Measurements from ENCODE around the gene SLC4A8. TPM values are rescaled to one million over a fixed set of nuclear protein-coding genes. Genes with fewer than 3 reads are reported as not detected.

The SLC4A8 gene
- total and polyA plus RNA-seq, 7 donors = under 0.01 to 3.0 (median 0.71) TPM

GRCh38 chr12:51386351-51386750 is 38.3 kb upstream of the SLC4A8 start:
- no peaks in the 10 kb centered on the region for H3K36me3 ChIP-seq
- H3K27me3 ChIP-seq = peaks cover 5 to 11% (median 9%) of the 10 kb centered on the region in 3 donors
- no peak overlapping the region for H3K4me3 ChIP-seq
- DNase-seq = no peak
- H3K9me3 ChIP-seq = no peaks in the 10 kb centered on the region
- intact Hi-C loops (cut with DNase I) = no loop called here
- WGBS, 2 donors = 57 to 70% methylated on average over 4 of the region's 4 CpGs
- peaks cover 0 to 15% (median 10%) of the 10 kb centered on the region in 4 donors for H3K4me1 ChIP-seq
- no peak overlapping the region for H3K27ac ChIP-seq
- TF ChIP-seq, protein P1, sequence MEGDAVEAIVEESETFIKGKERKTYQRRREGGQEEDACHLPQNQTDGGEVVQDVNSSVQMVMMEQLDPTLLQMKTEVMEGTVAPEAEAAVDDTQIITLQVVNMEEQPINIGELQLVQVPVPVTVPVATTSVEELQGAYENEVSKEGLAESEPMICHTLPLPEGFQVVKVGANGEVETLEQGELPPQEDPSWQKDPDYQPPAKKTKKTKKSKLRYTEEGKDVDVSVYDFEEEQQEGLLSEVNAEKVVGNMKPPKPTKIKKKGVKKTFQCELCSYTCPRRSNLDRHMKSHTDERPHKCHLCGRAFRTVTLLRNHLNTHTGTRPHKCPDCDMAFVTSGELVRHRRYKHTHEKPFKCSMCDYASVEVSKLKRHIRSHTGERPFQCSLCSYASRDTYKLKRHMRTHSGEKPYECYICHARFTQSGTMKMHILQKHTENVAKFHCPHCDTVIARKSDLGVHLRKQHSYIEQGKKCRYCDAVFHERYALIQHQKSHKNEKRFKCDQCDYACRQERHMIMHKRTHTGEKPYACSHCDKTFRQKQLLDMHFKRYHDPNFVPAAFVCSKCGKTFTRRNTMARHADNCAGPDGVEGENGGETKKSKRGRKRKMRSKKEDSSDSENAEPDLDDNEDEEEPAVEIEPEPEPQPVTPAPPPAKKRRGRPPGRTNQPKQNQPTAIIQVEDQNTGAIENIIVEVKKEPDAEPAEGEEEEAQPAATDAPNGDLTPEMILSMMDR (IDR thresholded peaks at IDR 0.05) = no peak
- TF ChIP-seq POLR2A (IDR thresholded peaks at IDR 0.05) = no peak
- no peak for TF ChIP-seq POLR2AphosphoS5 (IDR thresholded peaks at IDR 0.05)
- TF ChIP-seq EP300 (IDR thresholded peaks at IDR 0.05) = no peak

- Histone ChIP-seq H3K9me3 (no peaks in the 10 kb centered on the region), H3K36me3 (no peaks in the 10 kb centered on the region), H3K27me3 (peaks cover 12 to 30% (median 17%) of the 10 kb centered on the region in 3 donors), H3K4me1 (peaks cover 0 to 17% (median 14%) of the 10 kb centered on the region in 4 donors), H3K4me3 (no peak overlapping the region), H3K27ac (no peak overlapping the region)
- DNase-seq = peak; percentile 74
- 66 to 79% methylated on average over 10 of the region's 10 CpGs for WGBS, 2 donors
- TF ChIP-seq, protein P1 (IDR thresholded peaks at IDR 0.05) = no peak
- TF ChIP-seq POLR2AphosphoS5 (IDR thresholded peaks at IDR 0.05) = no peak
- TF ChIP-seq POLR2A (IDR thresholded peaks at IDR 0.05) = no peak
- no peak for TF ChIP-seq EP300 (IDR thresholded peaks at IDR 0.05)
- intact Hi-C loops (cut with DNase I) = no loop called here
These were observed 36.4 kb upstream of the SLC4A8 start for GRCh38 chr12:51388069-51388799.

GRCh38 chr12:51388846-51389245 is 35.8 kb upstream of the SLC4A8 start:
- Histone ChIP-seq H3K4me3 (no peak overlapping the region), H3K27me3 (peaks cover 12 to 31% (median 17%) of the 10 kb centered on the region in 3 donors), H3K9me3 (no peaks in the 10 kb centered on the region), H3K4me1 (peaks cover 0 to 17% (median 14%) of the 10 kb centered on the region in 4 donors), H3K36me3 (no peaks in the 10 kb centered on the region), H3K27ac (no peak overlapping the region)
- DNase-seq = no peak
- no peak for TF ChIP-seq POLR2AphosphoS5 (IDR thresholded peaks at IDR 0.05)
- intact Hi-C loops (cut with DNase I) = no loop called here
- WGBS, 2 donors = 80 to 86% methylated on average over 5 of the region's 5 CpGs

DNA sequence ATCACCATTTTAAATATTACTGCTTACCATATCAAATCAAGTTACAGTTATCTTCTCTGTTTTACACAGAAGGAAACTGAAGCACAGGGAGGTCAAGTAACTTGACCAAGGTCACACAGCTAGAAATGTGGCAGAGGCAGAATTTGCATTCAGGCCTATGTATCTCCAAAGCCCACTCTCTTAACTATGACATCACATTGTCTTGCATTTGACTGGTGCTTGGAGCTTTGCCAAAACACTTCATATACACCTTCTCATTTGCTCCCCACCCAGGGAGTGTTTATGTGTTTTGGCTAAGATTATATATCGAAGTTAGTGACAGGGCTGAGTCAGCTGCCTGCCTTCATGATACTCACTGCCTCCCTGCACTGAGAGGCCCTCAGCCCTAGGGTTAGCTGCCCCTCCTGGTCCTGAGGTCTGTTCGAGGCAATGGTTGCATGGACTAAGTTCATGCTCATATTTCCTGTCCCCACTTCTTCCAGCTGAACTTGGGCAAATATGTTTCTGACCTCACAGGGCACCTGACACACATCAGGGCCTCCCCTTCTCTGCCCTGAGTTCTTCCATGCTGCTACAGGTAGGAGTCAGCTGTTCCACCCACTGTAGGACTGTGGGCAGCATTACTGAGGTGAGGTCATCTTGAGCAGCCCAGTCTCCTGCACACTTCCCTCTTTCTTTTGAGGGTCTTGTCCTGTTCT is 35.2 kb upstream of the SLC4A8 start:
- H3K9me3 ChIP-seq = no peaks in the 10 kb centered on the region
- H3K27me3 ChIP-seq = peaks cover 15 to 31% (median 17%) of the 10 kb centered on the region in 3 donors
- H3K4me1 ChIP-seq = peaks cover 0 to 17% (median 14%) of the 10 kb centered on the region in 4 donors
- no peak overlapping the region for H3K27ac ChIP-seq
- 12 to 39% methylated on average over 2 of the region's 2 CpGs for WGBS, 2 donors
- DNase-seq = no peak
- intact Hi-C loops (cut with DNase I) = no loop called here
- no peak for TF ChIP-seq EP300 (IDR thresholded peaks at IDR 0.05)
- TF ChIP-seq, protein P1 (IDR thresholded peaks at IDR 0.05) = no peak
- H3K36me3 ChIP-seq = no peaks in the 10 kb centered on the region
- no peak overlapping the region for H3K4me3 ChIP-seq

DNA sequence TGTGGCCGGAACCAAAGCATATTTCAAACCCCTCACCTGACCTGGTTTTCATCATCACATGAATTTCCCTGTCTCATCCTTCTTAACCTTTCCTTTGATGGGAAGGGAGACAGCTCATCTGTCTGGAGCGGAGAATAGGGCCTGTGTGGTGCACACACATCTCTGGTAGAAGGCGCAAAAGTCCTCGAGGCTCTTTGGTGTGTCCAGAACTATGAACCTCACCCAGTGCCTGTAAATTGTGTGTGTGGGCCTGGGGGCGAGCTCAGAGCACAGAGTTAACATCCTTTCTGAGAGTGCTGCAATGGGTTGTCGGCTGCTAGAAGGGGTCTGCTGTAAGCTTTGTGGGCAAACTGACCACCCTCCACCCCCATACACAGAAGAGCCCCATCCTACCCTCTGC is 34.2 kb upstream of the SLC4A8 start:
- WGBS, 2 donors = 78 to 83% methylated on average over 6 of the region's 6 CpGs
- no peak overlapping the region for H3K4me3 ChIP-seq
- no peak for DNase-seq

More for the DNA sequence above, 34.2 kb upstream of the SLC4A8 start:
- TF ChIP-seq EP300 (IDR thresholded peaks at IDR 0.05) (no peak), POLR2AphosphoS5 (IDR thresholded peaks at IDR 0.05) (no peak), POLR2A (IDR thresholded peaks at IDR 0.05) (no peak)
- TF ChIP-seq, protein P1 (IDR thresholded peaks at IDR 0.05) = no peak
- Histone ChIP-seq H3K9me3 (no peaks in the 10 kb centered on the region), H3K4me1 (peaks cover 0 to 17% (median 14%) of the 10 kb centered on the region in 4 donors), H3K36me3 (no peaks in the 10 kb centered on the region), H3K27ac (no peak overlapping the region), H3K27me3 (peaks cover 15 to 31% (median 17%) of the 10 kb centered on the region in 3 donors)
- intact Hi-C loops (cut with DNase I) = no loop called here
